HG03064 (cell line): ENCODE results near the gene PDGFD.
A peak's percentile ranks its signal among the peaks of the same experiment; 100 is the strongest.

Source experiments
- ATAC-seq: cut with Tn5 transposase; IDR thresholded peaks from one replicate; pipeline ENCODE4 v1.9.1; 2021; ENCODE audit warnings: low read depth; ENCODE audit not compliant: unreplicated experiment

The PDGFD gene

DNA sequence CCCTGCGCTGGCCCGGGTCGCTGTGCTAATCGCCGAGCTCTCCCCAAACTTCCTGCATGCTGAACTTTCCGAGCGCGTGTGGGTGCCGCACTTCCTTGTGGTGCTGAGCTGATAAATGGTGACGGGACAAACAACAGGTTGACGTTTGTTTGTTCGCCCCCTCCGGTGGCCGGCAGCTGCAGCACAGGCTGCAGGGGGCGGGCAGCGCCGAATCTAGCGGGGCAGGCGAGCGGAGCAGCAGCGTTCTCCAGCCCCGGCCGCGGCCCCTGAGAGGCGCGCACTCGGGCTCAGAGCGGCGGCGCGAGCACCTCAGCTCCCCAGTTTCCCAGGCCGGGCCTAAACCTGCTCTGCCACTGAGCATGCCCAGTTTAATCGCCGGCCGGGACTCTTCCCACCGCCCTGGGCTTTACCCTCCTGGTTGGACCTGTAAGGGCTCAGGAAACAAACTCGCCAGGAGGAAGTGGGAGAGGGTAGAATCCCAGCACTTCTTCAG is at the start of gene PDGFD:
Gene PDGFD, minus strand, starts transcription at position 120 of the 493 bp plus-strand sequence.
- ATAC-seq: peak; percentile 85

GRCh38 chr11:104206936-104207335 is 43.0 kb upstream of the PDGFD start:
- ATAC-seq: no peak

DNA sequence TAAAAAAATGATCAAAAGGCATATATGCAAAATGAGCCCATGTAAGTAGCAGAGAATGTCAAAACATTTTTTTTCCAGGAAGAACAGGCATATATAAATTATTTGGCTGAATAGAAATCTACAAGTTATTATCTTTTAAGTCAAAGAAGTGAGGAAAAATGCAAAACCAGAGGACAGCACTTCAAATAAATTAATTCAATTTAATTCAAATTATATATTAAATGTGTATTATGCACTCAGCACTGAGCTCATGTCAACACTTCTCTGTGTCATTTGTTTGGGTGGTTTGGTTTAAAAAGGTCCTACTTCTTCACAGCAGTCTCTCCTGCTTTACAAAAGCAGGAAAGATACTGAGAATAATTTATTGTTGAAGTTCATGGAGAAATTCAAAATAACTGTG is 41.9 kb upstream of the PDGFD start:
- ATAC-seq: no peak

DNA sequence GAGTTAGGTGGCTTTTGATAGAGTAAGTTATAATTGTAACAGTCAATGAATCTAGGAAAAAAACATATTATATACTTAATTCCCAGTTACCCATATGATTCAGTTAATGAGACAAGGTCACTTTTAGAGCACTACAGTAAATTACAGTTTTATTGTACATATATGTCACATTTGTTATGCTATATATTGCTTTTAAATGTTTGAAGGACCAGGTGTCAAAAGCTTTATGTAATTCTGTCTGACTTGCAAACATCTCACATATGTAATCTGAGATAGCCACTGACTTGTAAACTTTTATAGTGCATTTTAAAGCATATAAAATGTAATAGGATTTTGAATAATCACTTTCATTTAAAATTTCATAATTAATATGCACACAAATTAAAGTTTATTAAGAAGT is 36.7 kb upstream of the PDGFD start:
- no peak for ATAC-seq

GRCh38 chr11:104199053-104199452 is 35.1 kb upstream of the PDGFD start:
- no peak for ATAC-seq

GRCh38 chr11:104198576-104198975 is 34.6 kb upstream of the PDGFD start:
- ATAC-seq: no peak

DNA sequence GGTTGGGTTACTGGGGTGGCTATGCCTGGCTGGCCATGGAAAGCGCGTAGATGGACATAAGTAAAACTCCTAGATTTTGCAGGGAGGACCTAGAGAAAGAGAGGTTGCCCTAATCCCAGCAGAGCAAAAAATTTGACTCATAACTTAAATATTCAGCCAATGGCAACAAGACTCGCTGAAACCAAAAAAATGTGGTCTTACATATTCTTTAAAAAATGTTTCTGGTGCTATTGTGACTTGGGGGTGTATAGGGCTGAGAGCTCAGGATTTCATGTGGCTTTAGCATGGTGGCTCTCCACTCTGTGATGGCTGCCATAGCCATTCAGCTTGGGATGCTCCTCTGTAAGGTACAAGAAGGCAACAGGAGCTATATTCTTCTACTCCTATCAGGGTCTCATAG is 27.2 kb upstream of the PDGFD start:
- ATAC-seq: no peak

GRCh38 chr11:104183593-104183992 is 19.6 kb upstream of the PDGFD start:
- ATAC-seq: no peak

- ATAC-seq: no peak
These were observed 11.8 kb upstream of the PDGFD start for GRCh38 chr11:104175769-104176168.

- ATAC-seq: no peak
These were observed 5.1 kb upstream of the PDGFD start for GRCh38 chr11:104169091-104169490.

GRCh38 chr11:104165014-104165413 is 1.1 kb upstream of the PDGFD start:
- ATAC-seq: no peak

DNA sequence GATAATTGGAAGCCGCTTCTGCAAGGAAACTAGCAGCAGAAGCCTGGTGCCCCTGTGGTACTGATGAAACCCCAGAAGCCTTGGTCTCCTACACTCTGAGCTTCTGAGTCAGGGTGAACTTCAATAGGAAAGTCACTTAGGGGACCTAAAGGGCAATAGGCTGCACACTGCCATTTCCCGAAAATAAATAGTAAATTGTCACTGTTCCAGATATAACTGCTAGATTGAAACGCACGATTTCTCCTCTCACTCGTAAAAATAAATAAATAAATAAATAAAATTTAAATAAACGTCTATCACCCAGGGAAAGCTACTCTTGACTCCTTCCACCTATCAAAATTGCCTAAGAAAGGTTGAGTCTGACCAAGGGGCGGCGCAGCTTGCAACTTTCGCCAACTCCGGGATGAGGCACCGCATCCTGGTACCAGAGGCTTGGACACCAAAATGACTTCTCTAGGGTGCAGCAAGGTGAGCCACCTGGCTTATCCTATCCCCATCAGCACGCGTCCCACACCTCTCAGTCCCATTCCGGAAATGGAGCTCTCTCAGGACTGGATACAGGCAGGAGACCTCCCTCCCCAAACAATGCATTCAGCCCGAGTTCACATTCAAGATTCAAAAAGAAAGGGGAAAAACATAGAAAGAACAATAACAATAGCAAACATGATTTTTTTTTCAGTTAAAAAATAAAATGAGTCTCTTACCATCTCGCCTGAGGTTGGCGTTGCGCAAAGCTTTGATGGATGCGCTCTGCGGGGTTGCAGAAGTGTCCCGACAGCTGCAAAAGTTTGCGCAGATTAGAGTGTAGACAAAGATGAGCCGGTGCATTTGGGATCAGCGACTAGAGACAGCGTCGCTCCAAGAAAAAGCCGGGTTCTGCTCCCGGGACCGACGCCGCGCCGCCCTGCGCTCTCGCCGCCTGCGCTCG is 583 bp downstream of the PDGFD start:
- ATAC-seq: peak; percentile 10

GRCh38 chr11:104161751-104162450 is 2.0 kb downstream of the PDGFD start:
- no peak for ATAC-seq

DNA sequence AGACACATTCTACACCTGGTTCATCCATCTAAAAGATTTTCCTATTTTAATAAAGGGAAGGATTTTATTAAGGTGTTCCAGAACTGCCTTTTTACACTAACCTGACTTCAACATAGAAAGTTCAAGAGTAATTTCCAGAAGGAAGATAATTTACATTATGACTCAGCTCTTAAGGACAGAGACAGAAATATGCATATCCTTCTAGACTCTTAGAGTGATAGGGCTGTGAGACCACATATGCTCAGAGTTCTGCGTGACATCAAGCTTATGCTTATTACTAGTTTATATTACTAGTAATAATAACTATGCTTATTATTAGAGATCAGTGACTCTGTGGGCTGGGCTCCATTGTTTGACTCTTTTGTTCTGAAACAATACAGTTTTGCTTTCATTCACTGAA is 4.6 kb downstream of the PDGFD start:
- ATAC-seq: no peak

DNA sequence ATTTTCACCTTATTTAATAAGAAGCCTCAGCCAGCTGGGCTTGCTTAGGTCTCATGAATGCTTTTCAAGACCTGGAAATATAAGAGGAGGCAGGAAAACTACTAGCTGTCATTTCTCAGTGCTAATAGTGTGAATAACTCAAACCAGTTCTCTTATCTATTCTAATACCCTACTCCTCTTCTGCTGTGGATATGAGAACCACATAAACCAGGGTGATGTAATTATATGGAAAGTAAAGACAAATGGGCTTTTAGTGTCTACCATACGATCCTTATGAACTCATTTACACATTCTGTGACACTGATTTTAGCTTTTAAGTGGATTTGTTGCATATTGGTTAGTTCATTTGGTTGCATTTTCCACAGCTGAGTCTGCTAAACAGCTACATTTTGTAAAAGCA is 8.6 kb downstream of the PDGFD start:
- no peak for ATAC-seq

GRCh38 chr11:104154296-104154695 is 9.7 kb downstream of the PDGFD start:
- ATAC-seq: no peak

GRCh38 chr11:104152941-104153505 is 10.9 kb downstream of the PDGFD start:
- no peak for ATAC-seq

- ATAC-seq: no peak
These were observed 12.3 kb downstream of the PDGFD start for GRCh38 chr11:104151404-104152204.

- no peak for ATAC-seq
These were observed 15.2 kb downstream of the PDGFD start for GRCh38 chr11:104148706-104149105.

- ATAC-seq: no peak
These were observed 15.9 kb downstream of the PDGFD start for GRCh38 chr11:104148074-104148473.
